B cell (primary cell): ENCODE results near the gene SENP2. TPM values are rescaled to one million over a fixed set of nuclear protein-coding genes. Genes with fewer than 3 reads are reported as not detected.

Experiments
- ATAC-seq: fragments of 200-7000 bp; cut with Tn5 transposase; one replicate; pipeline ENCODE4 v1.10.0; 2021; ENCODE audit warnings: low read depth, mild to moderate bottlenecking, moderate number of reproducible peaks, moderate library complexity
- CTCF ChIA-PET: fragments of 350-600 bp; sonication (Branson Sonifier 250); formaldehyde crosslinking; loops from one replicate; lab custom pipeline; 2021; ENCODE audit warnings: antibody characterized with exemption, inconsistent platforms; lab: Charles Lee
- POLR2A ChIA-PET: fragments of 350-600 bp; sonication (Branson Sonifier 250); formaldehyde crosslinking; loops from one replicate; lab custom pipeline; 2021; ENCODE audit warnings: antibody characterized with exemption; lab: Charles Lee
- DNase-seq: peaks from one replicate; pipeline ENCODE4 v3.0.0; 2013
- H2AFZ ChIP-seq: 2 replicates; pipeline ENCODE4 v1.6.1; 2012; ENCODE audit warnings: mild to moderate bottlenecking, low read depth, low read length; ENCODE audit not compliant: insufficient read depth, poor library complexity, severe bottlenecking
- H3K27ac ChIP-seq, 2 donors: 1 replicate in 1 of 2; 2 replicates in 1 of 2; pipeline ENCODE4 v1.5.1; 2012 to 2013; ENCODE audit warnings: low read length in 2 of 2, mild to moderate bottlenecking in 2 of 2, moderate library complexity in 1 of 2
- H3K27me3 ChIP-seq, 4 experiments: fragments of 200-600 bp in 1 of 4; sonication (generic) in 1 of 4; replicated peaks in 1 of 4; 1 replicate in 2 of 4; 2 replicates in 2 of 4; pipeline versions ENCODE4 v1.6.1 to v1.7.0; 2013 to 2016; ENCODE audit warnings: low read length in 3 of 4, mild to moderate bottlenecking in 2 of 4, mixed read lengths in 1 of 4, moderate library complexity in 1 of 4; ENCODE audit not compliant: insufficient read depth in 4 of 4, control insufficient read depth in 3 of 4; ENCODE audit errors: control extremely low read depth in 1 of 4
- H3K36me3 ChIP-seq, 2 experiments: replicated peaks in 1 of 2; 1 replicate in 1 of 2; 2 replicates in 1 of 2; pipeline versions ENCODE4 v1.6.1 to v1.7.1; 2013; ENCODE audit warnings: low read length in 1 of 2; ENCODE audit not compliant: insufficient read depth in 2 of 2, control insufficient read depth in 1 of 2; ENCODE audit errors: control extremely low read depth in 1 of 2, extremely low read depth in 1 of 2
- H3K4me1 ChIP-seq, 2 donors: fragments of 200-600 bp in 1 of 2; sonication (generic) in 1 of 2; 1 replicate in 1 of 2; 2 replicates in 1 of 2; pipeline versions ENCODE4 v1.5.1 to v1.6.1; 2013 to 2017; ENCODE audit warnings: low read length in 2 of 2; ENCODE audit not compliant: control insufficient read depth in 2 of 2, insufficient read depth in 2 of 2
- H3K4me2 ChIP-seq: replicated peaks from 2 replicates; pipeline ENCODE3; 2012; ENCODE audit warnings: mild to moderate bottlenecking, low read depth, low read length; ENCODE audit not compliant: poor library complexity, severe bottlenecking
- H3K4me3 ChIP-seq, 5 experiments: fragments of 200-600 bp in 1 of 5; sonication (generic) in 1 of 5; 1 replicate in 3 of 5; 2 replicates in 2 of 5; pipeline versions ENCODE4 v1.5.1 to v1.7.0; 2011 to 2016; ENCODE audit warnings: low read length in 4 of 5, mild to moderate bottlenecking in 4 of 5, low read depth in 2 of 5, control low read depth in 1 of 5, moderate library complexity in 1 of 5; ENCODE audit not compliant: insufficient read depth in 1 of 5; ENCODE audit errors: control extremely low read depth in 1 of 5, extremely low read depth in 1 of 5
- H3K79me2 ChIP-seq: fragments of 200-600 bp; sonication (generic); one replicate; pipeline ENCODE4 v1.6.0; 2016; ENCODE audit warnings: low read length; ENCODE audit not compliant: control insufficient read depth, insufficient read depth
- H3K9ac ChIP-seq: fragments of 200-600 bp; sonication (generic); 2 replicates; pipeline ENCODE4 v1.6.1; 2017; ENCODE audit warnings: mild to moderate bottlenecking, low read length, moderate library complexity
- H3K9me3 ChIP-seq, 3 donors: one replicate each; pipeline versions ENCODE4 v1.6.1 to v1.7.1; 2013; ENCODE audit warnings: low read length in 2 of 3; ENCODE audit not compliant: control insufficient read depth in 2 of 3, insufficient read depth in 1 of 3; ENCODE audit errors: control extremely low read depth in 1 of 3
- H4K20me1 ChIP-seq: 2 replicates; pipeline ENCODE4 v1.6.0; 2012; ENCODE audit warnings: mild to moderate bottlenecking, low read length; ENCODE audit not compliant: insufficient read depth, control insufficient read depth, poor library complexity, severe bottlenecking
- H3K27ac Mint-ChIP-seq: one replicate; pipeline ENCODE4 v1.8.0; 2021; ENCODE audit warnings: mixed read lengths
- H3K27me3 Mint-ChIP-seq: one replicate; pipeline ENCODE4 v1.8.0; 2021; ENCODE audit warnings: mixed read lengths
- H3K4me1 Mint-ChIP-seq: one replicate; pipeline ENCODE4 v1.8.0; 2021; ENCODE audit warnings: mixed read lengths
- H3K4me3 Mint-ChIP-seq: one replicate; pipeline ENCODE4 v1.8.0; 2021; ENCODE audit warnings: mixed read lengths
- H3K9me3 Mint-ChIP-seq: one replicate; pipeline ENCODE4 v1.8.0; 2022; ENCODE audit warnings: mixed read lengths; ENCODE audit not compliant: insufficient read depth
- EZH2 ChIP-seq: IDR thresholded peaks from 2 replicates; pipeline ENCODE4 v1.6.1; 2012; ENCODE audit warnings: borderline replicate concordance, low read depth, mild to moderate bottlenecking, moderate library complexity, low read length; ENCODE audit not compliant: insufficient read depth, poor library complexity, severe bottlenecking
- WGBS: methylation state at CpG from one replicate; pipeline ENCODE4 v1.1.5; 2013; ENCODE audit warnings: missing lambda C conversion rate; ENCODE audit not compliant: insufficient coverage; 5-methylcytosine and 5-hydroxymethylcytosine counted together
- intact Hi-C: fragments of 100-400 bp; cut with micrococcal nuclease; formaldehyde crosslinking; loops from one replicate; pipeline ENCODE4 v1.10.0; 2022
- polyA minus RNA-seq: library from RNA; depleted of rRNA, polyadenylated mRNA; stranded (reverse); fragments of >200 nt; gene quantifications from 2 replicates; pipeline ENCODE4 v1.2.3, GENCODE V29; 2012
- polyA plus RNA-seq: library from polyadenylated mRNA; depleted of rRNA; stranded (reverse); fragments of >200 nt; gene quantifications from 2 replicates; pipeline ENCODE4 v1.2.3, GENCODE V29; 2012
- total RNA-seq, 2 donors: library from RNA; stranded (reverse); fragments of 120-200 nt in 1 of 2; gene quantifications; 1 replicate in 1 of 2; 2 replicates in 1 of 2; pipeline versions ENCODE4 v1.2.3 to v1.2.4, GENCODE V29; 2013 to 2022
- TF ChIP-seq, protein P1 (sequence below): fragments of 200-600 bp; IDR thresholded peaks from one replicate; pipeline ENCODE4 v1.8.0; 2022; ENCODE audit warnings: antibody characterized with exemption, mild to moderate bottlenecking

The SENP2 gene
- total RNA-seq (43.4 and 46.0 TPM in 2 replicates), polyA plus RNA-seq (7.2 and 15.9 TPM in 2 replicates), polyA minus RNA-seq (9.8 and 24.3 TPM in 2 replicates)
- 38.2 TPM for total RNA-seq (2013)

DNA sequence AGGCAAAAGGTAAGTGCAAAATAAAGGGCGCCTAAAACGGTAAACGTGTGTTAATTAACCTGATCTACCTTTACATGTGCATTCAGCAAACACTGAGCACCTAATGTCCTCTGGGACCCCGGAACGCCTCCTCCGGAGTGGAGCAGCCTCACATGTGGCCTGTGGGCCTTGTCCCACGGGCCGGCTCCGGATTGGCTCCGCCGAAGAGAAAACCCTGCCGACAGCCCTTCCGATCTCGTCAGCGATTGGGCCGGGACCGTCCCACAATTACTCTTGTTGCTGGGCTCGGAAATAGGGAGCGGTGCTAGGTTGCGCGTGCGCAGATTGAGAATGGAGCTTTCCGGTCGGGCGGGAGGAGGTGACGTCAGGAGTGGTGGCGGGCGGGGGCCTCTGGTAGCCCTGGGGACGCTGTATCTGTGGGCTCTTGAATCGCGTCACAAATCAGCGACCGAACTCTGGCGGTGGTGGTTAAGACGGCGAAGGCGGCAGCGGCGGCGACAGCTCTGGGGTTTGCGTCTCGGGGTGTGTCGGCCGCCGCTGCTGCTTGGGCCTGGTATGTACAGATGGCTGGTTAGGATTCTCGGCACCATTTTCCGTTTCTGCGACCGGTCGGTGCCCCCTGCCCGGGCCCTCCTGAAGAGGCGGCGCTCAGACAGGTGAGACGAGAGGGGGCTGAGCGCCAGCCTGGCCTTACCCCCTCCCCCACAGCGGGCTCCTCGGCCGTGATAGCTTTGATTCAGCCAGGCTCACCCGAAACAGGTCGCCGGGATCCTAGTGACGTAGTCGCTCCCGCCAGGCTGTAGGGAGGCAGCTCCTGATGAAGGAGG lies at the start of gene SENP2:
Gene SENP2 (plus strand): TSS at position 437 of the 827 bp plus-strand sequence. CDS start 119 bp downstream, at position 556.
- Histone ChIP-seq H3K79me2 (peaks cover 40% of the 10 kb centered on the region), H3K9me3 (no peaks in the 10 kb centered on the region), H2AFZ (peak within 1 kb of the TSS; percentile 91), H3K9ac (peak within 1 kb of the TSS; percentile 95), H3K27me3 (no peaks in the 10 kb centered on the region), H3K36me3 (peaks cover 0 to 8% of the 10 kb centered on the region in 2 experiments), H4K20me1 (no peaks in the 10 kb centered on the region), H3K4me2 (peak within 1 kb of the TSS; percentile 80), H3K27ac (peak within 1 kb of the TSS; percentile 92 to 96), H3K4me3 (peak within 1 kb of the TSS; percentile 81 to 98 (median 93)), H3K4me1 (peaks cover 20 to 37% of the 10 kb centered on the region in 2 donors)
- no peak for TF ChIP-seq EZH2
- TF ChIP-seq, protein P1, sequence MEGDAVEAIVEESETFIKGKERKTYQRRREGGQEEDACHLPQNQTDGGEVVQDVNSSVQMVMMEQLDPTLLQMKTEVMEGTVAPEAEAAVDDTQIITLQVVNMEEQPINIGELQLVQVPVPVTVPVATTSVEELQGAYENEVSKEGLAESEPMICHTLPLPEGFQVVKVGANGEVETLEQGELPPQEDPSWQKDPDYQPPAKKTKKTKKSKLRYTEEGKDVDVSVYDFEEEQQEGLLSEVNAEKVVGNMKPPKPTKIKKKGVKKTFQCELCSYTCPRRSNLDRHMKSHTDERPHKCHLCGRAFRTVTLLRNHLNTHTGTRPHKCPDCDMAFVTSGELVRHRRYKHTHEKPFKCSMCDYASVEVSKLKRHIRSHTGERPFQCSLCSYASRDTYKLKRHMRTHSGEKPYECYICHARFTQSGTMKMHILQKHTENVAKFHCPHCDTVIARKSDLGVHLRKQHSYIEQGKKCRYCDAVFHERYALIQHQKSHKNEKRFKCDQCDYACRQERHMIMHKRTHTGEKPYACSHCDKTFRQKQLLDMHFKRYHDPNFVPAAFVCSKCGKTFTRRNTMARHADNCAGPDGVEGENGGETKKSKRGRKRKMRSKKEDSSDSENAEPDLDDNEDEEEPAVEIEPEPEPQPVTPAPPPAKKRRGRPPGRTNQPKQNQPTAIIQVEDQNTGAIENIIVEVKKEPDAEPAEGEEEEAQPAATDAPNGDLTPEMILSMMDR, result no peak
- ATAC-seq (peak; percentile 95), DNase-seq (peak; percentile 100)
- Mint-ChIP-seq H3K27me3 (no peaks in the 10 kb centered on the region), H3K4me3 (peak within 1 kb of the TSS; percentile 86), H3K4me1 (peaks cover 27% of the 10 kb centered on the region), H3K9me3 (no peaks in the 10 kb centered on the region), H3K27ac (peak within 1 kb of the TSS; percentile 93)
- under 1% methylated on average over 62 of the region's 64 CpGs for WGBS
- ChIA-PET CTCF (interaction anchor here (0.9 to 1.9 kb wide), 5 partner anchors 10 to 233 kb away, joined by 3 to 12 read pairs (median 4); no protein-coding TSS in a partner anchor), POLR2A (interaction anchor here (0.6 to 1.1 kb wide), 3 partner anchors 9 to 87 kb away, joined by 5 to 10 read pairs (median 8); partner anchors contain the start of gene TMEM41A)
- intact Hi-C loops, result loop anchor here (1.0 to 10.0 kb wide), 3 partner anchors 9 to 1199 kb away; partner anchors contain the start of gene EIF4A2
